Stimulated activated CD4-positive, alpha-beta T cell treated with anti-CD3 and anti-CD28 coated beads, Interleukin-1b, Interleukin-23, amount 100 ng/mL, for 24 hours (primary cell): ENCODE data around the gene DAB1.

ENCODE experiments used
- DNase-seq, 4 experiments: peaks; one replicate each; pipeline ENCODE4 v3.0.0-alpha.2; 2020; ENCODE audit warnings: low read depth in 4 of 4, low spot score in 1 of 4

The DAB1 gene

DNA sequence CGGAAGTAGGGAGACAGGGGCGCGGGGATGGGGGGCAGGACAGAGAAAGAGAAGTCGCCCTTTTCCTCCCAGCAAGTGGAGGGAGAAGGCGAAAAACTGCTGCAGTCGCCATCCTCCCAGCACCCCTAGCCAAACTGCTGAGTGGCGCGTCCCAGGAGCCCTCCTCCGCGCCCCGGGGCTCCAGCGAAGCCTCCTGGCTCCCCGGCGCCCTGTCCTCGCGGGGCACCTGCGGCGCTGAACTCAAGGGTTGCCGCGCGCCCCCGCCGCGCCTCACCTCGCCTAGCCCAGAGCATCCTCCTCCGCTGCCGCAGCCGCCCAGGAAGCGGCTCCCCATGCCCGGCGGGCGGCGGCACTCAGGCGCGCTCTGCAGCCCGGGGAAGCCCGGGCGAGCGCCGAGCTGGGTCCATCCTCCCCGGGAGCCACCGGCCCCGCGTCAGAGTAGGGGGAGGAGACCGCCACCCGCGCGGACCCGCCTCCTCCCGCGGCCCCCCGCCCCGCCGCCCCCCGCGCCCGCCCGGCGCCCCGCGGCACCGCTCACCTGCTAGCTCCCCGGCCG, at the start of gene DAB1:
Gene DAB1, minus strand, starts transcription at position 405 of the 556 bp plus-strand sequence. CDS start 133,030 bp downstream, outside the sequence.
- no peak for DNase-seq

DNA sequence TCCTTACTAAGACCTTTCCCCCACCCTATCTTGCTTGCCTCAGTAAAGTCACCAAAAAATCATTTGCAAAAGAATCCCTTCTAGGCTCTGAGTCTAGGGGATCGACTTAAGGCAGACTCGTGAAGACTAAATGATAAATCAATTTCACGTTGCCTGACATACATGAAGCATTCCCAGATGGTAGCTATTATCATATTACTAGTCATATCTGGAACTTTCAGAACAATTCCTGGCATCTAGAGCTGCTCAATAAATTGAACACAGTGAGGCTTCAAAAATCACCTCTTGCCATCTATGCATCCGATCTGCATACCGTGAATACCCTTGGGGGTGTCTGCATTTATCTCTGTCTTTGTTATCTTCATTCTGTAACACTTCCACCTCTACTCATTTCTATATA, 49.6 kb upstream of the DAB1 start:
- DNase-seq = no peak

DNA sequence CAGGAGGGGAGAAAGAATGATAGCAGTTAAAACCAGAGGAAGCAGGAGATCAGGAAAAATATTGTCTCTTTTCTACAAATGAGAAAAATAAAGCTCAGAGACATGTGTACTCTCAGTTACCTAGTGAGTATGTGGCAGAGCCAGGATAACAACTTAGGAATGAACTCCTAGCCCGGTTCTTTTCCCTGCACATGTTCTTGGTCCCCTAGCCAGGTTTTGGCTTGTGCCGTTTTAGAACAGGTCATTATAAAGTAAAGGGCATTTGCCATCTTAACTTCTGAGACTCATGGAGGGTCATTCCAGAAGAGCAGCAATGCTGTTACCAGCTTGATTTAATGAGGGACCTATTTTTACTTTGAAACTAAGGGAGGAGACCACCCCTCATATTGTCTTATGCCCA, 48.1 kb upstream of the DAB1 start:
- DNase-seq = no peak

DNA sequence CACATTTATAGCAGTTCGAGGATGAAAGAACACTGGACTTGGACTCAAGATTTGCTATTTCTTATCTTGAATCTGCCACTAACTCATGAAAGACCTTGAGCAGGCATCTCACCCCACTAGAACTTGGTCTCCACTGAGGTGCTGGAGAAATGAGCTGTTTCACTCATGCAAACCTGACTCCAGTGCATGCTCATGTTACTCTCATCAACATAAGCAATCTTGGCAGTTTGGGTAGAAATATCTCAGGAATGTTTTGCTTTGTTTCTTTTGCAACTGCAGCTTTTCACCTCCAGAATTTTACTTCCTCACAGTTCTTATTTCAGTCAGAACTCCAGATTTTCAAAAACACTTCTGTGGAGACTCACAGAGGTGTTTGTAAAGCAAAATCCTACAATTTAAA, 46.2 kb upstream of the DAB1 start:
- DNase-seq = no peak

DNA sequence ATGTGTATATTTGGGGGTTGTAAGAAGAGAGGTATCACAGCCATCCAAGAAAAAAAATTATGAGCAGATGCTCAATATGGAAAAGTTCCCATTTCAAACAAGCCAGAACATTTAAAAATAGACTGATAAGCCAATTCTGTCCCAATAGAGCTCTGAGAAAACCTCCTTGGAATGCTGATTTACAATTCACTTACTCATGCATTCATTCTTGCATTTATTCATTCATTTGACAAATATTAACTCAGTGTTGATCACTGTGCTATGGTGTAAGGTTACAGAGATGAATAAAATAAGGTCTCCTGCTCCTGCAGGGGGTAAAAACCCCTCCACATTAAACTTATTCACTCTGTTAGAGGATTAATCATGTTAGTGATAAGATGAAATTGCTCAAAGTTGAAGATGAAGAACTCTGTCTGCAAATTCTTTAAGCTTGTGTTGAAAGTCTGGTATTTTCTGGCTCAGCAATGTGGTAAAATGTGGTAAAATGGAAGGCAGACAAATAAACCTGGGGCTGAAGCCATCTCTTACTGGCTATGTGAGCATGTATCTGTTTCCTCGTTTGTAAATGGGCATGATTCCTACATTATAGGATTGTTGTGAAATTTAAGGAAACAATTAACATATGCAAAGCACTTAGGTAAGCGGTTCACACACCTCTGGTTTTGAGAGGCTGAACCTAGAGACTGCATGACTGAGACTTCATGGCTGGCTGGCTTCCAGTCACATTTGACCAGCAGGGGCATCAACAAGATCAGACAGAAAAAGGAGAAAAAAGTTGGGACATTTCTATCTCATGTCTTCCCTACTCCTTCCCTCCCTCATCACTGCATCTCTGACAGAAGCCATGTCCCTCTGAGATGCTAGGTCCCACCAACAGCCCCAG, 45.0 kb upstream of the DAB1 start:
- no peak for DNase-seq

DNA sequence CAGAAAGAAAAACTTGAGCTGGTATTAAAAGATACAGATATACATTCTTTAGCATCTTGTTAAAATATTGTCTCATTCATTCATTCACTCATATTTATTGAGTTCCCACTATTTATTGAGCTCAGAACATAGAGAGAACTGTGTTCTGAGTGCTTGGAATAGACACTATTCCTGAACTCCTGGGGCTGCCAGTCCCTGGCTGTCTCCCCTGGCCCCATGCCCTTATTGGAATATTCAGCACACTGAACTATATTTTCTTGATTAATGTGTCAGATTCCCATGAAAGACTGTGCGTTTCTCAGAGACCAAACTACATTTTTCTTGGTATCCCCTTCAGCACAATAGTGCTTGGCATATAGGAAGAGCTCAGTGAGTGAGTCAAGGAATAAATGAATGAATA, 44.0 kb upstream of the DAB1 start:
- no peak for DNase-seq

DNA sequence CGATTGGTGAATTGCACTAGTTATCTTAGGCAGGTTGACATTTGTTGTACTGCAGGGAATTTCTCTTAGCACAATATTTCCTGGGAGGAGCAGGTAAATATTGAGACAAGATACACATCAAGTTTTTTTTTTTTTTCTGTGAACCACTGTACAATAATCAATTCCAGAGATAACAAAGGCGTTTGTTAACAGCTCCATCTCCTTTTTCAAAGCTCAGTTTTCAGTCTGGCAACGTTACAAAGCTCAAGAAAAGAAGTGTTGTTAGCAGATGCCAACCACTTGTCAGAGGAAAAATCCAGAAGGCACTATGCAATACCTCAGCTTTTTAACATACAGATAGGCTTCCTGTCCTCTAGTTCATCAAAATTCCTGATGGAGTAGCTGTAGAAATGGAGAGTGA, 40.9 kb upstream of the DAB1 start:
- DNase-seq = no peak

DNA sequence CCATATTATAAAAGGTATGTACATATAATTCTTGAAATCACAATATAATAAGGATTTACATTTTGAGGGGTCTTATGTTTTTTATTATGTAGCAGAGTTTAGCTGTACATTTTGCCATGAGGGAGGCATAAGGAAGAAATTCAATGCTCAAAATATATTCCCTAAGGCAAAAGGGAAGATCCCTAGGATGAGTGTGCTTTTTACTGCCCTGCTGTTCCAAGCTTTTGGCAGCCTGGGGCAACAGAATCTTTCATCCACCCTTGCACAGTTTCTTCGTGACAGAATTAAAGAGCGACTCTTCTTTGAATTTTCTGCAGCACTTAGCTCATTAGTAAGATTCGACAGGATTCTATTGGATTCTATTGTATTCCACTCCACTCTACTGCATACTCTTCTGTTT, 39.5 kb upstream of the DAB1 start:
- no peak for DNase-seq

DNA sequence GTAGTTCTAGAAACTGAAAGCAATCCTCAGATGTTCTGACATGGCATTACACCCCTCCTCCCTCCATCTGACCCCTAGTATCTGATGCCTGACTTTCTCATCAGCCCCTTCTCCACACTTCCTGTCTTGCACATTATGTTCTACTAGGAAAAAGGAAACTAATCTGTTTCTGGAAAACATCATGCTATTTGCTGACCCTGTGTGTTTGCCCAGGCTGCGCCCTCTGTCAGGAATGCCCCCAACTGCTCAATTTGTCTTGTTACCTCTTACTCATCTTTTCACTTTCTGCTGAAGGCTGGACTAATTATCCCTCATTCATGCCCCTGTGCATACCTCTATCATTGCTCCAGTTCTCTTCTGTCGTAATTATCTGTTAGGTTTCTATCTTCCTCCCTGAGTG, 37.5 kb upstream of the DAB1 start:
- no peak for DNase-seq

DNA sequence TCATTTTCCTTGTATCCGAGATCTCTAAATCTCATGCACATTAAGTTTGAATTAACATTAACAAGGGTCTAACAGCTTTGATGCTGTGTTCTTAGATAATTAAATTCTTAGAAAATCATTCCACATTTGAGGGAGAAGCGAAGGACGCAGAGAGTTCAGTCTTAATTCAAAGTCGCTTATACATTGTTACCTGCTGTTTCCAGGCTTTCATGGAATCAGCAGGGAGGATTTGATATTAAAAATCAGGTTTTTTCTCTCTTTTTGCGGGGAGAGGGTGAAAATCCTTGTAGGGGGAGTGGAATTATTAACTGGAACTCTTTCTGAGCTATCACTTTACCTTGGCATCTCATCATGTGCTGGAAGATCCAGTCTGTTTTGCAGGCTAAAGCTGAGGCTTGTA, 27.7 kb upstream of the DAB1 start:
- no peak for DNase-seq

DNA sequence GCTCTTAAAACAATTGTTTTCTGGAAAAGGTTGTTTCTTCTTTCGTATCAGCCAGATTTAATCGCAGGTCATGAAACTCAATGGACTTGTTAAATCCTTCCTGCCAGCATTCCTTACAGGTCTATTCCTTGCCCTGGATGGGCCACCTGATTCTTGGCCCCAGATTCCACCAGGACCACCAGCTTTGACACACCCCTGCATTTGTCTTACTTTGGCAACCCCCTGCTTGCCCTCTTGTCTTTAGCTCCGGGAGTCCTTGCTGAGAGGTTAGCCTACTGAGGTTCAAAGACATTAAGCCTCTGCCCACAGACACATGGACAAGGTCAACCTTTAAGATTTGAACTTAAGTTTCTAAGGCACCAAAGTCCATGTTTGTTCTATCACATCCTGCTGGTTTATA, 27.1 kb upstream of the DAB1 start:
- no peak for DNase-seq

DNA sequence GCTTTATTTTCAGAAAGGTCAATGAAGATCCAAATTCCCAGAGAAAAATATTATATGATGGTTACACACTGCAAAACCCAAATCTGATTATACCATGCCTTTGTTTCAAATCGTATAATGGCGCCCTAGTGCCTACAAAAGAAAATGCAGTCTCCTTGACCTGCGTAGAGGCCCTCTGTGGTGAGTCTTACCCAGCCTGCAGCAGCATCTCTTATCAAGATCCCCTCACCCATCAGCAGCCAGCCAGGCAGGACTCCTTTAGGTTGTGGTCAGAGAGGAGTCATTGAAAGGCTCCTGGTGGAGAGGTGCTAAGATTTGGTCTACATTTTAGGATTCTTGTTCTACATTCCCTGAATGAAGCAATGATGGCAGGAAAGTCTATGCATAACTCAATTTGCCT, 23.7 kb upstream of the DAB1 start:
- DNase-seq = no peak

DNA sequence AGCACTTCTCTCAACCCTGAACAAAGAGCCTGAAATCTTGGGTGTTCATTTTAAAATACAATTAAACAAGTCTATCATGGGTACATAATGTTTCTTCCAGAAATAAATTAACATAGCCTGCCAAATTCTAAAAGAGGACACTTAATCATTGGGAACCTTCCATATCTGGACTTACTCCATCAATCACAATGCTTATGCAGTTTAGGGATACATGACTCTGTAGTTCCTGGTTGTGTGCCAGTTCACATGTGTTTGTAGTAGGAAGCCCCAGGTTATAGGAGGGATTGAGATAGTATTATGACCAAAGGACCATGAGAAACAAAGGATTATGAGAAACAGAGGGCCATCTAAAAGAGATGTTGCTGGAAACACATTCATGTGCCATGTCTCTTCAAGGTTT, 19.1 kb upstream of the DAB1 start:
- DNase-seq = no peak

DNA sequence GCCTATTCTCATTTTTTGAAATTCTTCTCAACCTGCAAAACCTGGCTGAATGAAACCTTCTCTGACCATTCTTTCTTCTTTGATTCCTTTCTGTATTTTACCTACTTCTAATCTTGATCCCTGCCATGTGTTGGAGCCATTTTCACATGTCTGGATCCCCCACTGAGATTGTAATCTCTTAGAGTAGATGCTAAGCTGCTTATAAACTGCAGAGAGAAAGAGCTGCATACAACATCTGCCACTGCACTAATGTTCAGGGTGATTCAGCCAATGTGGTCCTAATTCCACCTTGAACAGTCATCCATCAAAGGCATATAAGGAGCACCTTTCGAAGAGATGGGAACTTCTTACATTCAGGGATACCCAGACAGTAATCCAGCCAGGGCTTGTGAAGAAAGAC, 16.2 kb upstream of the DAB1 start:
- DNase-seq = no peak

DNA sequence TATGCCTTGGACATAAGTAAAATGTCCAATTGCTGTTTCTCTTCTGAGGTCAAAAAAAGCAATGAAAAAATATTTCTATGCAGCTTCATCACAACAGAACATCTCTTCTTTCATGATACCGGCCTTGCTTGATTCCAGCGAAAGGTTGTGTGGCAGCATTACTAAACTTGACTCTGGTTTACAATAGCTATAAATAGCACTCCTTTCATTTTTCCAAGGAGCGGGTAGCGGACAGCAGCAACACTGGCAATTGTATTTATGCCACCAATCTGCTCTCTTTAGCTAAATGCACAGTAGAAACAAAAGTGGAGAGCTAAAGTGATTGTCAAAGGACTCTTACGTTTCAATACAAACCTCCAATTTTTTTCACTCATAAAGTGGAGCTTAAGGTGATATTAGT, 7.5 kb upstream of the DAB1 start:
- DNase-seq = no peak

DNA sequence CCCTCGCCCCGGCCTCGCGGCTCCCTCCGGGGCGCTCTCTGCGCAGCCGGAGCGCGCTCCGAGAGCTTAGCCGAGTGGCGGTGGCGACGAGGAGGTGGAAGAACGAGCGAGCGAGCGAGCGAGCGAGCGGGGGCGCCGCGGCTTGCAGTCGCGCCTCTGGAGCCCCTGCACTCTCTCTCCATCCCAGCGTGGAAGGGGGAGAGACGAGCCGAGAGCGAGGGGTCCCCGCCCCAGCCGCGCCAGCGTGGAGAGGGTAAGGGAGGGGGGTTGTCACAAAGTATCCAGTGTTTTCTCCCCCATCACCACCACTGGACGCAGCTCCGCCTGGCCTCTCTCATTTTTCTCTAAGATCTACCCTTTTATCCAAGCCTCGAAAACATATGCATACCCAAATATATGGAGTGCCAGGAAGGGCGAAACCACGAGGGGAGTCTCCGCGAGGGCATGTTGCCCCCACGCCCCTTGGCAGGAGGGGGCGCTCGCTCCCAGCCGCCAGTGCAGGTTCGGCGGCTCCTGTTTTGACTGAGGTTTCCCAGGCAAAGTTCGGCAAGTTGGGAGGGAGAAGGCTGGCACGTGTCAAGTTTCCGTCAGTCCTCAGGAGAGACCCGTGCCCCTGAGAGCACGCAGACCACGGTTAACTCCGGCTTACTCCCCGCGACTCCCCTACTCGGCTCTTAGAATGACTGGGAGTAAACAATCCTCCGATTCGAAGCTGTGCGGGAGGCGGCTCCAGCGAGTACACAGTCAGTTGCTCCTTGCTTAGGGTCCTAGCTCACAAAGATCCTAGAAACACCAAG, 569 bp upstream of the DAB1 start:
- no peak for DNase-seq

DNA sequence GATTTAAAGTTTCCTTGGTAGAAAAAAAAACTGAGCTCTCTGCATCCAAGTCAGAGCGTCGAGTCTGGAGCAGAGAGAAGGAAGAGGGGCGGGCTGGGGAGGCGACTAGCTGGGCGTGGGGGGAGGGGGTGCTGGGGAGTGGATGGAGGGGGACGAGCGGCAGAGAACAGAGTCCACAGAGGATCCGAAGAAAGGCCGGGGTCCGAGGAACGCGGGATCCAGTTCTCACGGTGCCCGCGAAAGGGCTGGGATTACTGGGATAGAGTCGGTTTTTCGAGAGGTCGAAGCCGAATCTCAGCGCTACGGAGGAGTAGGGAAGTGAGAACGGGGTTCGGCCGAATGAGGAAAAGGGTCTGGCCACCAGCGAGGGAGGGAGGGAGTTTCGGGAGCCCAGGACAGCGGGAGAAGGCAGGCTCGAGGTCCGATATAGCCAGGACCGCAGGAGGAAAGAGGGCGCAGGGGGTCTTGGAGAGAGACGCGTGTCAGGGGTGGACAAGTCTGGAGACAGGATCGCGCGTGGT, 665 bp downstream of the DAB1 start:
- DNase-seq = no peak

DNA sequence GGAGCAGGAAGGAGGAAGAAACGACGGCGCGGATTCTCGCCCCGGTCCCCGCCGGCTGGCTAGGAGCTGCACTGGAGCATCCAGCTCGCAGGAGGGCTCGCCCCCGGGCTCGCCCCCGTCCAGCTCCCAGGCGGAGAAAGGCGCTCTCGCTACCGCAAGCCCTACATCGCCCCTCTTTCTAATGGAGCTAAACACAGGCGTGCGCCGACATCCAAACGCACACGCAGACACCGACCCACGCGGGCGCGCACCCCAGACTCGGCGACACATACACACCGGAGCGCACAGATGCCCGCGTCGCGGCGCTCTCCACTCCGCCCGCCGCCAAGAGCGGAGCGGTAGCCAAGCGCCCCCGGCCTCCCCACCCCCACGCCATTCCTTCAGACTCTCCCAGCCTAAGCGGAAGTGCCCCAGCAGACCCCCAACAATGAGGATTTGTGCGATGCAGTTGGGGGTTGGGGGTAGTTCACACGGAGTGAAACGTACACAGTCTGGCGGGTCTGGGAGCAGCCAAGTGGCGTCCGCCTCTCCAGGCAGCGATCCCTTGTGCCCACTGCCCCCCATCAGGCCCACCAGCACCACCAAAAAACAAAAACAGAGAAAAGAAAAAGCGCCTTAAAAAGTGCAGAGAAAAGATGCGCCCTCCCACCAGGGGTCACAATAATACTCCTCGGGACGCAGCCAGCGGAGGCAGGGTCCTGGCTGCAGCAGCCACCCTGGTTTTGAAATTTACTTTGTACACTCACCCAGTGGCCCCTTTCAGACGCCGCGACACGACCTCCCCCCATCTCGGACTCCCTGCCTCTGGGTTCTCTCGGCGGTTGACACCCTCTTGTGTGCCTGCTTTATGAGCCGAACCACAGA, 1.4 kb downstream of the DAB1 start:
- no peak for DNase-seq

DNA sequence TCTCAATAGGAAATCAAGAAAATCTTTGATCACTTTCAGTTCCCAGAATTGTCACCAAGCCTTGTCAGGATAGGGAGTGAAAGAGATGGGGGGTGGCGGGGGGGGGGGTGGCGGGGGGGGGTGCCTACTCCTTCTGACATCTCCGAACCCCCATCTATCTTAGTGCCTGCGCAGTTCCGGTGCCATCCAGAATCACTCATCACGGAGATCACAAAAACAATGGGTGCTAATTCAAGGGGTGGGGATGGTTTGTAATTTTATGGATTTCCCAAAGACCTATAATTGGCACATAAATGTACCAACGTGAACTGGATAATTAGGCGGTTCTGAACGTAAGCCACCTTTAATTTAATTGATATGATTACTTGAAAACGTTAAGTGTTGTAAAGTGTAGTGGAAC, 2.1 kb downstream of the DAB1 start:
- DNase-seq = no peak

DNA sequence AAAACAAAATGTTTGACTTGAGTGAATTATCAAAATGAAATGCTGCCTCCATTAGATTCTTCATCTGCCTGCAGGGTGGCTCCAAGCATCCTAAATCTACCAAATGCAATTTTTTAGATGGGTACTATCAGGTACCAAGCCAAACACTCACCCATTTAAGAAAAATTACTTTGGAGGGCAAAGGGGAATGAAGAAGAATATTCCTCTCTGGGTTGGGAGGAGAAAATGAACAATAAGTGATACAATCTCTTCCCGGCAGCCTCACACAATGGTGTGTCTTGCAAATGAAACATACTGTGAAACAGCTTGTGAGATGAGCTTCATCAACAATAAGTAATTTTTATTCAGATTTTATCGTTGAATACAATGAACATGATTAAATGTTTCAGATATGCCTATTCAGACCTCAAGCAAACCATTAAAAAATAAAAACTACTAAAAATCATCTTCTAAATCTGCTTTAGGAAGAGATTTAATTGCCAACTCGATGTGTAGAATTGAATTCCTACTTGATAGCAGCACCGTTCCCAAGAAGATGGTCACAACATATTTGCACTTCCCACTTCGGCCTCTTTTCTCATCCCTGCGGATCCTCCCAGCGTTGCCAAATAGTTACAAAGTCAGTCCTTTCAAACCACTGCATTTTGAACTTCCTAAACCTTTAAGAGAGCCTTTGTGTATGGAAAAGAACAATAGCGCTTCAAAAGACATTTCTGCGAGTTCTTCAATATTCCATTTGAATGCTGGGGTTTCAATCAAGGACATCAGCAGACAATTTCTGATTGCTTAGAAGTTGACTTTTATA, 2.7 kb downstream of the DAB1 start:
- DNase-seq = no peak
